Erythroblast (primary cell): ENCODE results near the gene JOSD2.

Experiments used
- GATA1 ChIP-seq: IDR thresholded peaks from 2 replicates; pipeline ENCODE4 v1.6.1; 2011; ENCODE audit warnings: low read depth, mild to moderate bottlenecking, control low read depth, low read length, moderate library complexity
- POLR2A ChIP-seq: IDR thresholded peaks from 2 replicates; pipeline ENCODE4 v1.6.1; 2011; ENCODE audit warnings: mild to moderate bottlenecking, low read length

DNA sequence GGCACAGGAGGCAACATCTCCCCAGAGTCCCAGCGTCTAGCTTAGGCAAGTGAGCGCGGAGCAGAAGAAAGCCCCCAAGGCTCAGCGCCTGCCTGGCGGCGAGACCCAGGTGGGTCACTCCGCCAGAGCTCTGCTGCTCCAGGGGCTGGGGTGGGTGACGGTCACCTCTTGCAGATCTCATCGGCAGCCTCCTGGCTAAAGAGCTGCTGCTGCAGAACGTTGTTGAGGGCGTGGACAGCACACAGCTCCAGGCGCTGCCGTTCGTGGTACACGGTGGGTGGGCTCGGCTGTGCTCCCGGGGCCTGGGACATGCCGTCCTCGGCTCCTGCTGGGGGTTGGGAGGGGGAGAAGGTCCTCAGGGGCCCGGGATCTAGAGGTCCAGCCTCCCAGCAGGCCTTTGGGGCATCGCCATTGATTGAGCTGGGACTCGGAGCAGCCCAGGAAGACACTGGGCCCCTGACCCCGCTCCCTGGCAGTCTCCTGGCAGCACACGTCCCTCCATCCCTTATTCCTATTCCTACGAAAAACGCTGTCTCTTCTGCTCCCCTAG is 795 bp downstream of the JOSD2 start:
- TF ChIP-seq POLR2A (no peak), GATA1 (no peak)
